AG08395 (cell line): ENCODE measurements around the gene PLEKHG5.
A peak's percentile ranks its signal among the peaks of the same experiment; 100 is the strongest.
"Not testable (repeated sequence)": the region's sequence is repeated elsewhere in the genome, so short reads cannot be mapped to it uniquely, and the experiment has no call there.

Experiments
- DNase-seq: peaks from one replicate; pipeline ENCODE4 v3.0.0; 2012; ENCODE audit warnings: mixed read lengths, low spot score

The PLEKHG5 gene

DNA sequence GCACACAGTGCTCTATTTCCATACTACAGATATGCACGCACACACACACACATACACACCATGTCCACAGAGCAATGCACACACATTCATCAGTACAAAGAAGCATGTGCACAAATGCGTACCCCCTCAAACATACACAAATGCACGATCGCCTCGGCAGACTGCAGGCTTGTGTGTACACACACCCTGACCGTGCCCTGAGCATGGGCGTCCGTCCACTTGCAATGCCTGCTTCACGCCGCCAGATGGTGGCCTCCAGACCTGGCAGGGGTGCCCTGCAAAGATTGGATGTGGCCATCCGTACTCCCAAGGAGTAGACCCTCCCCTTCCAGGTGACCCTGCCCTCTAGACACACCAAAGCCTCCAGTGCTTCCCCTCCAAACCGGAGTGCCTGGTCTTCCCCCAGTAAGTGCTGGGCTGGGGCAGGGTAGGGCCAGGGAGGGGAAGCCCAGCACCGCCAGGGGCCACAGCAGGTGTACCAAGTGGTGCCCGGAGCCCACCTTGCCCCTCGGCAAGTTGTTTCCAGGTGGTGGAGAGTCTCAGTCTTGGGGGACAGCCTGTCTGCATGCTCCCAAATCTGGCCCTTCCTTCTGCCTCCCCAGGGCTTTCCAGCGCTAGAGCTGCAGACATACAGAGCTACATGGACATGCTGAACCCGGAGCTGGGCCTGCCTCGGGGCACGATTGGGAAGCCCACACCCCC is 46.3 kb downstream of the PLEKHG5 start:
- no peak for DNase-seq

DNA sequence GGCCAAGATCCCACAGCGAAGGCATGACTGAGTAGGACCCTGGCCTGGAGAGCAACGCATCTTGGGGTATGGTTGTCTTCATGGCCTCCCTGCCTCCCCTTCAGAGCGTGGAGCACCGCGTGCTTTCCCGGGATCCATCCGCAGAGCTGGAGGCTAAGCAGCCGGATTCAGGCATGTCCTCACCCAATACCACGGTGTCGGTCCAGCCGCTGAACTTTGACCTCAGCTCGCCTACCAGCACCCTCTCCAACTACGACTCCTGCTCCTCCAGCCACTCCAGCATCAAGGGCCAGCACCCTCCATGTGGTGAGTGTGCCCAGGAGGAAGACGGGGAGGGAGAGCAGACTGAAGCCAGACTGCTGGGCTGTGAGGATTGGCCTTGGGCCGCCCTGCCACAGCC is 47.1 kb downstream of the PLEKHG5 start:
- no peak for DNase-seq

DNA sequence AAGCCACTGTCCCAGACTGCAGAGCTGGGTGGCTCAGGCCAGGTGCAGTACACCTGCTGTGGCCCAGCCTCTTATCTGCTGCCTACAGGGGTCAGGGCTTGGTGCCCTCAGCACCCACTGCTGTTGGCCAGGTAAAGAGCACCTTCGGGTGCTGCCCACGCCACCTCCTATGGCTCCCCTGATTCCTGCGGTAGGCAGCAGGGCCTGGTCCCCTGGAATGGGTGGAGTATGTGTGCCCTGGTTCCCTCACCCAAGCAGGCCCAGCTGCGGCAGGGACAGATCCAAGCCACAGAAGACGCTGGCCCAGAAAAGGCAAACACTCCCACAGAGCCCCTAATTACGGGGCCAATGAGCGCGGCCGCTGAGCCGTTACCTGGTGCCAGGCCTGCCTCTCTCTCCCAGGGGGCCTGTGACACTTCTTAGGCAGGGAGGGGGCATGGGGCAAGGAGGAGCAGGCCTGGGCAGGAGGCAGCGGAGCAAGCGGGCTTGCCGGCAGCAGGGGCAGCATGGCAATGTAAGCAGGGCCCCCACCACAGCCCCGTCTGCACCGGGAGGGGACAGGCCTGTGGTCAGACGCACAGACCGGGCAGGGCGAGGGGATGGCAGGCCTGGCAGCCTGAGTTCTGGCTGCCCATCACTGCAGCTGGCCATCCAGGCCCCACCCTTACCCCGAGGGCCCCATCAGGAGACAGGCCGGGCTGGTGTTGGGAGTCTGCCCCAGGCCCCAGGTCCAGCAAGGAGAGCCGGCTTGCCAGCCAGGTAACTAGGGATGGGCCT is 47.9 kb downstream of the PLEKHG5 start:
- DNase-seq = no peak

GRCh38 chr1:6441586-6441985 is 49.9 kb downstream of the PLEKHG5 start:
- DNase-seq = no peak

- peak; percentile 56 for DNase-seq
Measured at GRCh38 chr1:6440198-6441126, 51.0 kb downstream of the PLEKHG5 start.

DNA sequence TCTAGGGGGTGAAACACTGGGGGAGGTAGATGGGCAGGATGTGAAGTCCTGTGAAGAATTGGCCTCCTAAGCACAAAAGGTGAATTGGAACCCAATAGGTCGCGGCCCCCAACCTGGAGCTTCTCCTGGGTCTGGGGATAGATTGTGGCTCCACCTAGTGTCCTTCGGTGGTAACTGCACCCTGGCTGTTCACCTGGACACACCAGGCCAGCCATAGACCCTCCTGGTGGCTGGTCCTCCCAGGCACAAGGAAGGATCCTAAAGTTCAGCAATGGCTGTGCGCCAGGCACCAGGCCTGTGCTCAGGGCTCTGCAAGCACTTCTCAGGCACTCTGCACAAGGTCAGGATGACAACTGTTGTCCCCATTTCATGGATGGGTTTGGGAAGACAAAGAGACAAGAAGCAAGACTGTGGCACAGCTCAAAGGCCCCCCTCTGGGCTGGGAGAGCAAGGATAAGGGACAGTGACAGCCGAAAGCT is 53.4 kb downstream of the PLEKHG5 start:
- peak; percentile 77 for DNase-seq

- not testable (repeated sequence) for DNase-seq
Measured at GRCh38 chr1:6437012-6437700, 54.3 kb downstream of the PLEKHG5 start.

GRCh38 chr1:6436277-6436676 is 55.2 kb downstream of the PLEKHG5 start:
- not testable (repeated sequence) for DNase-seq

DNA sequence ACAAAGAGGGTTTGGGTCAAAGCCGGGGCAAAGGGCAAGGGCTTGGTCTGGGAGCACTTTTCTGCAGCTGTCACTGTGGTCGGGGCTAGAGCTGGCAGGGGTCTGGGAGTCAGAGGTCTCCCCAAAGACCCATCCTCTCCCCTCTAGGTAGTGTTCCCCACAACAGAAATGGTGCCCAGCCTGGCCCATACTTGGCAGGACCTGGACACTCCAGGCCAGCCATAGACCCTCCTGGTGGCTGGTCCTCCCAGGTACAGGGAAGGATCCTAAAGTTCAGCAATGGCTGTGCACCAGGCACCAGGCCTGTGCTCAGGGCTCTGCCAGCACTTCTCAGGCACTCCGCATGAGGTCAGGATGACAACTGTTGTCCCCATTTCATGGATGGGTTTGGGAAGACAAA is 55.9 kb downstream of the PLEKHG5 start:
- DNase-seq = no peak

- DNase-seq = no peak
Measured at GRCh38 chr1:6435129-6435528, 56.3 kb downstream of the PLEKHG5 start.

- no peak for DNase-seq
Measured at GRCh38 chr1:6434186-6434585, 57.3 kb downstream of the PLEKHG5 start.

- DNase-seq = not testable (repeated sequence)
Measured at GRCh38 chr1:6431645-6432579, 59.6 kb downstream of the PLEKHG5 start.

GRCh38 chr1:6429660-6430411 is 61.6 kb downstream of the PLEKHG5 start:
- not testable (repeated sequence) for DNase-seq

DNA sequence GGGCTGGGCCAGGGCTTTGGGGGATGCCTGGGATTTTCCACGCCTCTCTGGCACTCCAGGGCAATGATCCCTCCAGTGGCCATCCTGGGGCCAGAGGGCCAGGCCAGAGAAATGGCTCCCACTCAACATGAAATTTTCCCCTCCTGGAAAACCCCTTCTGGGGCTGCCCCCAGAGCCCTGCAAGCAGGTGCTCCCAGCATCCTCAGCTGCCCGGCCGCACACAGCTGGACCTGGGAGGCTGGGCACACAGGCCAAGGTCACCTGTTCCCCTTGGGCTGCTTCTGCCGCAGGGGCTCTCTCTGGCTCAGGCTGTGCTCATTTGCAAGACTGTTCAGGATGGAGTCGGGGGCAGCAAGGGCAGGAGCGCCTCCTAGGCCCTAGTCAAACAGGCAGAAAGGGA is 63.0 kb downstream of the PLEKHG5 start:
- DNase-seq = not testable (repeated sequence)

DNA sequence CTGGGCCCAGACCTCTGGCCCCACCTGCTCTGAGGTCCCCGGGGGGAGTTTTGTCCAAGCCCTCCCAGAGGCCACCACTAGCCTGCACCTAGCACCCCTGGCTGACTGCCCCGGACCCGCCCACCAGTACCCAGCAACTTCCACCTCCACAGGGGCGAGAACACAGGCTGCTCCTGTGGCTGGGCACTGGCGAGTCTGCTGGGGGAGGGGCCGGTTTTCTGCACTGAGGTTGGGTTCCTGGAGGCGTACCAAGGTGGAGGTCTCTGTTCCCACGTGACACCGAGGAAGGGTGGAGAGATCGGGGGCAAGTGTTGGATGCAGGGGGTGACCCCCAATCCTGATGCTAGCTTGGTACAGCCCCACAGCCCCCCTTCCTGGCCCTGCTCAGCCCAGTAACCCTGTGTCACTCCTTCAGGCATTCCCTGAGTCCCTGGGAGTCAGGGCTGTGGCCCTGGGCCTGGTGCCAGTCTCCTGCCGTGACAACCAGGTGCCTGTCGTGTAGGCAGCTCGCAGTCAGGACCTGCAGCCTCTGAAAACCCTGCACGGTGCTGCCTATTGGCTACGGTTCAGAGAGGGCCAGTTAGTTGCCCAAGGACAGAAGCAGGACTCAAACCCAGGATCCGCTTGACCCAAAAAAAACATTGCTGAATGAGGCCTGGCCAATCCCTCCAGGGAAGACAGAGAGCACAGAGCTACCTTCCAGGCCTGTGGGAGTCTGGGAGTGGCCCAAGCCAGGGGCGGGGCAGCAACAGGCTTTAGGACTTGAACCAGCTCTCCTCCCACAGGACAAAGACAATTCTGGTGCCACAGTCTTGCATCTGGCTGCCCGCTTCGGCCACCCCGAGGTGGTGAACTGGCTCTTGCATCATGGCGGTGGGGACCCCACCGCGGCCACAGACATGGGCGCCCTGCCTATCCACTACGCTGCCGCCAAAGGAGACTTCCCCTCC is 63.8 kb downstream of the PLEKHG5 start:
- no peak for DNase-seq

GRCh38 chr1:6426972-6427350 is 64.5 kb downstream of the PLEKHG5 start:
- DNase-seq = no peak

DNA sequence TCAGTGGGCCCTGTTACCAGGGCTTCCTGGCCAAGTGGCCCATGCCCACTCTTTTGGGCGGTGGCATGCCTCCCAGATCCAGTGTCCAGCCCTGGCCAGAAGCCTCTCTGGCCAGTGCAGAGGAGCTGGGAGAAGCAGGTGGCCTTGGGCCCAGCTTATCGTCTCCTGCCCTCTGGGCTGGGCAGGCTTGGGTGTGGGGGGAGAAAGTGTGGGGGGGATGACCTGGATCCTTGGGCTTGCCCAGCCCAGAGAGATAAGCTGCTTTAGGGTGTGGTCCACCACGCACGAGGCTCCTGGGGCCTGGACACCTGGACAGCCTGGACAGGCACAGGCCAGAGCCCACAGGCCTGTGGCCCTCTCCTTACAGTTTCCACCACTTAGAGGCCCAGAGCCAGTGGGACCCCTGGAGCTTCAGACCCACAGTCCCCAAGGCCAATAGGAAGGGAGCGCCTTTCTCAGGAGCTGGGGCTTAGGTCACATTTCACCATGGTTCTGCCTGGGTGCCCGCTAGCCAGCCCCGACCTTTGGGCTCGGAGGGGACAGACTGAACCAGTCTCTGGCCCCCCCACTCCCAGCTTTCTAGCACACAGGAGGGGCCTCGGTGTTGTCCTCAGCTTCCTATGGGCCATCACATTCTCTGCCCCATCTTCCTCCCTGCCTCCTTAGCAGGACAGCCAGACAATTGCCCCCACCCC is 65.0 kb downstream of the PLEKHG5 start:
- DNase-seq = no peak

GRCh38 chr1:6425658-6426057 is 65.8 kb downstream of the PLEKHG5 start:
- DNase-seq = no peak
